SK-N-SH (cell line): ENCODE measurements around the gene GMCL1.

Source experiments
- CTCF ChIP-seq: fragments of 200-600 bp; sonication (generic); IDR thresholded peaks from 2 replicates; pipeline ENCODE4 v1.6.1; 2017; ENCODE audit warnings: antibody characterized with exemption, mild to moderate bottlenecking, moderate library complexity
- EZH2phosphoT487 ChIP-seq: fragments of 200-600 bp; sonication (generic); IDR thresholded peaks from 2 replicates; pipeline ENCODE4 v1.6.1; 2017; ENCODE audit warnings: low read depth, mixed run types, mild to moderate bottlenecking, antibody characterized with exemption, moderate library complexity, borderline replicate concordance
- GABPA ChIP-seq: IDR thresholded peaks from 2 replicates; pipeline ENCODE4 v1.4.0; 2012; ENCODE audit warnings: low read depth, mild to moderate bottlenecking
- JUND ChIP-seq: IDR thresholded peaks from 2 replicates; pipeline ENCODE4 v1.4.0; 2012
- MAX ChIP-seq: IDR thresholded peaks from 2 replicates; pipeline ENCODE4 v1.4.0; 2012; ENCODE audit warnings: low read depth
- PBX3 ChIP-seq: IDR thresholded peaks from 2 replicates; pipeline ENCODE4; 2012
- POLR2AphosphoS5 ChIP-seq: IDR thresholded peaks from 2 replicates; pipeline ENCODE4 v1.6.1; 2012; ENCODE audit warnings: low read depth, low read length
- SIN3A ChIP-seq: IDR thresholded peaks from 2 replicates; pipeline ENCODE4 v1.6.1; 2012; ENCODE audit warnings: low read depth, mild to moderate bottlenecking, low read length, moderate library complexity, borderline replicate concordance
- TF ChIP-seq, protein P1 (sequence below): IDR thresholded peaks from 2 replicates; pipeline ENCODE4 v1.6.1; 2012; ENCODE audit warnings: mild to moderate bottlenecking, low read depth, low read length, moderate library complexity

DNA sequence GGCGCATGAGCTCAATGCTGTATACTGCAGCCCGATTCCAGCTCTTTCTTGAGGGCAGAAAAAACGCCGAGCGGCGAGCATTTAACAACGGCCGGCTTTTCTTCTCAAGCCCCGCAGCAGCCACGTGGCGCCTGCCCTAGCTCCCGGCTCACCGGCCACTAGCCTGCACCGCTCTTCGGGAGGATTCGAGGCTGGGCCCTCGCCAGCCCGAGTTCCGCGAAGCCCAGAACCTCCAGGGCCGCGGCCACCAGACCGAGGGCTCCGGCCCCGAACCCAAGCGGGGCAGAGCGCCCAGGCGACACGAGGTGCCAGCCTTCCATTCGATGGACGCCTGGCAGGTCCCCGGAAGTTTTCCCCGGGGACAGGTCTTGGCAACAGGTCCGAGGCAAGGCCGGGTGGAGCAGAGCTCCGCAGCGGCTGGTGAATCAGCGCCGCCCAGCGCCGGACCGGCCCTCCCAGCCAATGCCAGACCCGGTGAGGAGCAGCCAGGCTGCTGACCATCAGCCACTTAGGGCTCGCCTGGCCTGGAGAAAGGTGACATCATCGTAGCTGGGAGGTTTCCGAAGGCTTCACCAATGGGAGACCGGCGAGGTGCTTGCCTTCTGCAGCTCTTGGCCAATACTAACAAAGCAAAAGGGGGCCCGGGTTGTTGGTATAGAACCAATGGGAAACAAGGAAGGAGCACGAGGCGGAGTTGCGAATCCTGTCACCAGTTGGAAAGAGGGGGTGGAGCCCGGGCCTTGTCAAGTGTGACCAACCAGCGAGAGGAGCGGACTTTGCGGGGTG, 84.9 kb downstream of the GMCL1 start:
- TF ChIP-seq CTCF: no peak; the same call in 1 of the 2 replicates
- peak; percentile 90 for TF ChIP-seq POLR2AphosphoS5
- TF ChIP-seq GABPA: no peak; the same call in 1 of the 2 replicates
- peak; percentile 86 for TF ChIP-seq MAX
- TF ChIP-seq, protein P1, sequence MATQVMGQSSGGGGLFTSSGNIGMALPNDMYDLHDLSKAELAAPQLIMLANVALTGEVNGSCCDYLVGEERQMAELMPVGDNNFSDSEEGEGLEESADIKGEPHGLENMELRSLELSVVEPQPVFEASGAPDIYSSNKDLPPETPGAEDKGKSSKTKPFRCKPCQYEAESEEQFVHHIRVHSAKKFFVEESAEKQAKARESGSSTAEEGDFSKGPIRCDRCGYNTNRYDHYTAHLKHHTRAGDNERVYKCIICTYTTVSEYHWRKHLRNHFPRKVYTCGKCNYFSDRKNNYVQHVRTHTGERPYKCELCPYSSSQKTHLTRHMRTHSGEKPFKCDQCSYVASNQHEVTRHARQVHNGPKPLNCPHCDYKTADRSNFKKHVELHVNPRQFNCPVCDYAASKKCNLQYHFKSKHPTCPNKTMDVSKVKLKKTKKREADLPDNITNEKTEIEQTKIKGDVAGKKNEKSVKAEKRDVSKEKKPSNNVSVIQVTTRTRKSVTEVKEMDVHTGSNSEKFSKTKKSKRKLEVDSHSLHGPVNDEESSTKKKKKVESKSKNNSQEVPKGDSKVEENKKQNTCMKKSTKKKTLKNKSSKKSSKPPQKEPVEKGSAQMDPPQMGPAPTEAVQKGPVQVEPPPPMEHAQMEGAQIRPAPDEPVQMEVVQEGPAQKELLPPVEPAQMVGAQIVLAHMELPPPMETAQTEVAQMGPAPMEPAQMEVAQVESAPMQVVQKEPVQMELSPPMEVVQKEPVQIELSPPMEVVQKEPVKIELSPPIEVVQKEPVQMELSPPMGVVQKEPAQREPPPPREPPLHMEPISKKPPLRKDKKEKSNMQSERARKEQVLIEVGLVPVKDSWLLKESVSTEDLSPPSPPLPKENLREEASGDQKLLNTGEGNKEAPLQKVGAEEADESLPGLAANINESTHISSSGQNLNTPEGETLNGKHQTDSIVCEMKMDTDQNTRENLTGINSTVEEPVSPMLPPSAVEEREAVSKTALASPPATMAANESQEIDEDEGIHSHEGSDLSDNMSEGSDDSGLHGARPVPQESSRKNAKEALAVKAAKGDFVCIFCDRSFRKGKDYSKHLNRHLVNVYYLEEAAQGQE: 0 out of 2 replicates have a peak, but pooled peaks have one; percentile 5
- TF ChIP-seq SIN3A: 0 out of 2 replicates have a peak, but pooled peaks have one; percentile 79
- TF ChIP-seq PBX3: peak; percentile 70; the same call in 1 of the 2 replicates
- peak; percentile 4; the same call in 1 of the 2 replicates for TF ChIP-seq JUND
- no peak for TF ChIP-seq EZH2phosphoT487
